ENCODE data around the gene PRLH. TPM values are rescaled to one million over a fixed set of nuclear protein-coding genes. Genes with fewer than 3 reads are reported as not detected.

The PRLH gene
- total and polyA plus RNA-seq, 4 donors, result not detected

DNA sequence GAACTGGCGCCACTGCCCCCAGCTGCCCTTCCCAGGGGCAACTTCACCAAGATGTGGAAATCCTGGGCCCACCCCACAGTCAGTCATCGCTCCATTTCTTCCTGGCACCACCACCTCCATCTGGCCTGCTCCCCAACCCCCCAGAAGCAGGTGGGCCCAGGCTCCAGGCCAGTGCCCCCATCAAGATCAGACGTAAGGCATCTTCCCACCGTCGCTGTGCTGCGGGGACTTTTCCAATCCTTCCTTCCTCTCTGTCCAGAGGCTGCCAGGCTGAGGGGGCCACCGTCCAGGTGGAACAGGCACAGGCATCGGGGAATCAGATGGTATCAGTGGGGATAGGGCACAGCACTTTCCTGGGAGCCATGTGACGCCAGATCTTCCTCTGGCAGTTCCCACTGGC lies 8.1 kb downstream of the PRLH start:
- Histone ChIP-seq H3K9ac (ENCODE audit: insufficient read depth in 1 of 2, low read length in 2 of 2) (no peak overlapping the region), H3K4me1 (ENCODE audit: control insufficient read depth in 5 of 5, insufficient read depth in 5 of 5, low read length in 5 of 5) (peaks cover 0 to 9% (median 0%) of the 10 kb centered on the region in 5 donors), H3K9me3 (ENCODE audit: control insufficient read depth in 4 of 4, insufficient read depth in 3 of 4, low read length in 3 of 4) (no peaks in the 10 kb centered on the region), H3K27me3 (ENCODE audit: control insufficient read depth in 3 of 3, insufficient read depth in 3 of 3, low read length in 2 of 3) (no peaks in the 10 kb centered on the region), H3K27ac (ENCODE audit: low read depth in 1 of 2, low read length in 1 of 2) (no peak overlapping the region), H3K4me3 (no peak overlapping the region), H3K36me3 (ENCODE audit: control insufficient read depth in 4 of 4, insufficient read depth in 4 of 4, low read length in 4 of 4) (peaks cover 0 to 2% (median 0%) of the 10 kb centered on the region in 4 donors)
- ATAC-seq (ENCODE audit: insufficient read depth, low FRiP score) (no peak), DNase-seq (no peak)
- TF ChIP-seq, protein P1, sequence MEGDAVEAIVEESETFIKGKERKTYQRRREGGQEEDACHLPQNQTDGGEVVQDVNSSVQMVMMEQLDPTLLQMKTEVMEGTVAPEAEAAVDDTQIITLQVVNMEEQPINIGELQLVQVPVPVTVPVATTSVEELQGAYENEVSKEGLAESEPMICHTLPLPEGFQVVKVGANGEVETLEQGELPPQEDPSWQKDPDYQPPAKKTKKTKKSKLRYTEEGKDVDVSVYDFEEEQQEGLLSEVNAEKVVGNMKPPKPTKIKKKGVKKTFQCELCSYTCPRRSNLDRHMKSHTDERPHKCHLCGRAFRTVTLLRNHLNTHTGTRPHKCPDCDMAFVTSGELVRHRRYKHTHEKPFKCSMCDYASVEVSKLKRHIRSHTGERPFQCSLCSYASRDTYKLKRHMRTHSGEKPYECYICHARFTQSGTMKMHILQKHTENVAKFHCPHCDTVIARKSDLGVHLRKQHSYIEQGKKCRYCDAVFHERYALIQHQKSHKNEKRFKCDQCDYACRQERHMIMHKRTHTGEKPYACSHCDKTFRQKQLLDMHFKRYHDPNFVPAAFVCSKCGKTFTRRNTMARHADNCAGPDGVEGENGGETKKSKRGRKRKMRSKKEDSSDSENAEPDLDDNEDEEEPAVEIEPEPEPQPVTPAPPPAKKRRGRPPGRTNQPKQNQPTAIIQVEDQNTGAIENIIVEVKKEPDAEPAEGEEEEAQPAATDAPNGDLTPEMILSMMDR (IDR thresholded peaks at IDR 0.05; ENCODE audit: control extremely low read depth, extremely low read depth), result no peak
- WGBS, 2 donors, result 88 to 95% methylated on average over 9 of the region's 9 CpGs

DNA sequence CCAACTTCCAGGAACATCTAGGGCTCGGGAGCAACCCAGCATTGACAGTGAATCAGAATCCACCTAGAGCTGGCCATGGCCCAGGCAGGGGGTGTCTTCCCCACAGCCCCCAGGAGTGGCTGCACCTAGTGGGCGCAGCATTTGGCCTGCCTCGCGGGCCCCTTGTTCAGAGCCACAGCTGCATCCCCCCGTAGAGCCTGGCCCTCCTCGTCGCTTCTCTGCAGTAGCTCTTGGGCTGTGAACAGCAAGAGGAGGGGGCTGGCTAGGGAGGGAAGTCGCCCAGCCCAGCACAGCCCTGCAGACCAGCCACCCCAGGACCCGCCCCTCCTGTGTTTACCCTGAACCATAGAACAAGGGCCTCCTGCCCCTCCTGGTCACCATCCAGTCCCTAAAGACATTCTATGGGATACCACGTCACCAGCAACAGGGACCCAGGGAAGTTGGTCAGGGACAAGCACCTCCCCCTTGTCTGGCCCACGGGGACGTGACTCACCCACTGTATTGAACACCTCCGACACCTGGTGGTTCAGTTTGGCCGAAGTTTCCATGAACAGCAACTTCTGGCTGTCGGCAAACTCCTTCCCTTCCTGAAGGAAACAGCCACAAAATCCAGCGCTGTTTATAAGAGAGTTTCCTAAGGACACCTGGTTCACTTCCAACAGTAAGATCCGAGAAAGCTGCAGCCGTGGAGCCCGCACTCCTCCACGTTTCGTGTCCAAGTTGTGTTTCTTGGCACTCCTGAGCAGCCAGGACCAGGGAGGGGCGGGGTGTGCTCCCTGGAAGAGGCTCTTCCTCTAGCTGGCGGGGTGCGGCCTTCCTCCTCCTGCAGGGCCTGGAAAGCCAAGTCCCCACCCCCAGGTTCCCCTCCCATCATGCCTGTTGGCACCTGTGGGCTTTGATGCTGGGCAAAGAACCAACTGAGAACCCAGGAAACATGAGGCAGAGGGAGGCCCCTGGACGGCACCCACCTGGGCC lies 8.8 kb downstream of the PRLH start:
- 61 to 77% methylated on average over 25 of the region's 25 CpGs for WGBS, 2 donors
- Histone ChIP-seq H3K4me3 (no peak overlapping the region), H3K27ac (ENCODE audit: low read depth in 1 of 2, low read length in 1 of 2) (peak overlapping the region in 1 of 2 donors; percentile 18), H3K9me3 (ENCODE audit: control insufficient read depth in 4 of 4, insufficient read depth in 3 of 4, low read length in 3 of 4) (no peaks in the 10 kb centered on the region), H3K27me3 (ENCODE audit: control insufficient read depth in 3 of 3, insufficient read depth in 3 of 3, low read length in 2 of 3) (no peaks in the 10 kb centered on the region), H3K36me3 (ENCODE audit: control insufficient read depth in 4 of 4, insufficient read depth in 4 of 4, low read length in 4 of 4) (peaks cover 0 to 2% (median 0%) of the 10 kb centered on the region in 4 donors), H3K9ac (ENCODE audit: insufficient read depth in 1 of 2, low read length in 2 of 2) (no peak overlapping the region), H3K4me1 (ENCODE audit: control insufficient read depth in 5 of 5, insufficient read depth in 5 of 5, low read length in 5 of 5) (peaks cover 0 to 9% (median 0%) of the 10 kb centered on the region in 5 donors)
- ATAC-seq (ENCODE audit: insufficient read depth, low FRiP score) (peak; percentile 20), DNase-seq (no peak)
- TF ChIP-seq, protein P1 (IDR thresholded peaks at IDR 0.05; ENCODE audit: control extremely low read depth, extremely low read depth), result no peak

DNA sequence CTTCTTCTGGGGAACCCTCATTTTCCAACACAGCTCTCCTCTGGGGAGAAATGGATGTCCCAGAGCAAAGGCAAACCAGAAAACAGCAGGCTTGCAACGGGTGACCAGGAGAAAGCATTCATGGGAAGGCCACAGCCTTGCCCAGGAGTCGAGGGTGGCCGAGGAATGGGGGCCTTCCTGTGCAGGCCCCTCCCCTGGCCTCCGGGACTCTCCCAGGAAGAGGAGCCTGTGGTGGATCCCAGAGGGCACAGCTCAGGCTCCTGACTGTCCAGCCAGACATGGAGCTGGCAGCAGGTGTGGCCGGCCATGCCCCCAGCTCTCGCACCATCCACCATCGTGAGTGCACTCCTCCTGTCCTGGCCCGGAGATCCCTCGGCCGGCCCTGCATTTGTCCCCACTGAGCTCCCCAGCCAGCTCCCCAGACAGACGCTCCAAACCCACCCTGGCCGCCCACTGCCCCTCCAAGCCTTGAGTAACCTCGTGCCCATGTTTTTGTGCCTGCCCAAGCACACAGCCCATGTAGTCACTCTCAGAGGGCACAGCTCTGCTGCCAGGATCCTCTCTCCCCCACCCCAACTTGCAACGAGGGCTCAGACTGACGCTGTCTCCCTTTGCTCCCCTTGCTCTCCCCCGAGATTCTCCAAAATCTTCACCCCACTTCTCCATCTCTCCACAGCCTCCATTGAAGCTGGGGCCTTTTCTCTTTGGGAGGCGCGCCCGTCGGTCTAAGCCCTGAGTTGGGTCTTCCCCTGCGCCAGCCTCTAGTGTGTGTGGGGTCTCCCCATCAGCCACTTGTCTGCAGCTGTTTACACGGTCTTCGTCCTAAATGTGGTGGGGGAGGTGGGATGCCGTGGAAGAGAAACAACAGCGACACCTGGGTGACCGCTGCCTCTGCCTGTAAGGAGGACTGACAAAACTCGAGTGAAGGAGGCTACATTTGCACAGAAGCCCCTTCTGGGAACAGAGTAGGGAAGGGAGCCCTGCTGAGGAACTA lies 9.8 kb downstream of the PRLH start:
- DNase-seq (no peak), ATAC-seq (ENCODE audit: insufficient read depth, low FRiP score) (no peak)
- Histone ChIP-seq H3K4me3 (no peak overlapping the region), H3K9me3 (ENCODE audit: control insufficient read depth in 4 of 4, insufficient read depth in 3 of 4, low read length in 3 of 4) (no peaks in the 10 kb centered on the region), H3K36me3 (ENCODE audit: control insufficient read depth in 4 of 4, insufficient read depth in 4 of 4, low read length in 4 of 4) (peaks cover 0 to 2% (median 0%) of the 10 kb centered on the region in 4 donors), H3K4me1 (ENCODE audit: control insufficient read depth in 5 of 5, insufficient read depth in 5 of 5, low read length in 5 of 5) (peaks cover 0 to 9% (median 0%) of the 10 kb centered on the region in 5 donors), H3K27ac (ENCODE audit: low read depth in 1 of 2, low read length in 1 of 2) (no peak overlapping the region), H3K9ac (ENCODE audit: insufficient read depth in 1 of 2, low read length in 2 of 2) (no peak overlapping the region), H3K27me3 (ENCODE audit: control insufficient read depth in 3 of 3, insufficient read depth in 3 of 3, low read length in 2 of 3) (no peaks in the 10 kb centered on the region)
- 91% methylated on average over 27 of the region's 27 CpGs for WGBS, 2 donors
- TF ChIP-seq, protein P1 (IDR thresholded peaks at IDR 0.05; ENCODE audit: control extremely low read depth, extremely low read depth), result no peak
